ENCODE data around the gene TPMT. TPM values are rescaled to one million over a fixed set of nuclear protein-coding genes. Genes with fewer than 3 reads are reported as not detected.

TPMT gene
- total RNA-seq, 5 donors from 2014 or later (not counting 1 experiment from before 2014, with no cell fraction given), result 4.2 to 6.5 (median 5.5) TPM

GRCh38 chr6:18100296-18100695 is 54.6 kb downstream of the TPMT start:
- ChIA-PET POLR2A (no interaction called here), CTCF (no interaction called here)
- H3K27me3 Mint-ChIP-seq, result peaks cover 24 to 28% of the 10 kb centered on the region in 2 donors
- H3K36me3 Mint-ChIP-seq, result no peaks in the 10 kb centered on the region
- Histone ChIP-seq H3K36me3 (ENCODE audit: control insufficient read depth in 2 of 2, extremely low read depth in 1 of 2, insufficient read depth in 1 of 2, low read length in 1 of 2) (no peaks in the 10 kb centered on the region), H3K27ac (ENCODE audit: low read length) (no peak overlapping the region), H3K9me3 (no peaks in the 10 kb centered on the region), H3K27me3 (replicated peaks in 1 of 2; ENCODE audit: control insufficient read depth in 2 of 2, extremely low read depth in 1 of 2, insufficient read depth in 2 of 2, low read length in 1 of 2) (peaks cover 0 to 14% of the 10 kb centered on the region in 2 experiments), H3K4me3 (ENCODE audit: control insufficient read depth in 1 of 2, extremely low read depth in 1 of 2, low read length in 1 of 2) (no peak overlapping the region), H3K4me1 (ENCODE audit: control insufficient read depth in 1 of 2, extremely low read depth in 1 of 2, insufficient read depth in 2 of 2, low read length in 2 of 2) (no peaks in the 10 kb centered on the region)
- peaks cover 0 to 6% (median 0%) of the 10 kb centered on the region in 3 donors for H3K9me3 Mint-ChIP-seq
- no peaks in the 10 kb centered on the region for H3K4me1 Mint-ChIP-seq
- 83% methylated on average over 1 of the region's 3 CpGs for WGBS (ENCODE audit: insufficient coverage)
- ATAC-seq (replicated peaks in 1 of 4), result no peak
- H3K27ac Mint-ChIP-seq, result no peak overlapping the region
- no peak overlapping the region for H3K4me3 Mint-ChIP-seq
- DNase-seq, result no peak

- Mint-ChIP-seq H3K4me1 (no peaks in the 10 kb centered on the region), H3K4me3 (no peak overlapping the region)
- POLR2A ChIA-PET, result no interaction called here
Observed at GRCh38 chr6:18099511-18099910, 55.4 kb downstream of the TPMT start.

GRCh38 chr6:18096423-18096822 is 58.5 kb downstream of the TPMT start:
- Histone ChIP-seq H3K36me3 (ENCODE audit: control insufficient read depth in 2 of 2, extremely low read depth in 1 of 2, insufficient read depth in 1 of 2, low read length in 1 of 2) (no peaks in the 10 kb centered on the region), H3K4me3 (ENCODE audit: control insufficient read depth in 1 of 2, extremely low read depth in 1 of 2, low read length in 1 of 2) (no peak overlapping the region), H3K4me1 (ENCODE audit: control insufficient read depth in 1 of 2, extremely low read depth in 1 of 2, insufficient read depth in 2 of 2, low read length in 2 of 2) (no peaks in the 10 kb centered on the region), H3K9me3 (no peaks in the 10 kb centered on the region), H3K27me3 (replicated peaks in 1 of 2; ENCODE audit: control insufficient read depth in 2 of 2, extremely low read depth in 1 of 2, insufficient read depth in 2 of 2, low read length in 1 of 2) (peaks cover 0 to 7% of the 10 kb centered on the region in 2 experiments), H3K27ac (ENCODE audit: low read length) (no peak overlapping the region)
- ATAC-seq (replicated peaks in 1 of 4) (no peak), DNase-seq (no peak)
- H3K4me1 Mint-ChIP-seq, result no peaks in the 10 kb centered on the region
- H3K4me3 Mint-ChIP-seq, result no peak overlapping the region
- H3K9me3 Mint-ChIP-seq, result no peaks in the 10 kb centered on the region
- no peaks in the 10 kb centered on the region for H3K36me3 Mint-ChIP-seq
- WGBS (ENCODE audit: insufficient coverage), result no CpG with 5 or more reads among the region's 3 CpGs
- CTCF ChIA-PET, result interaction anchor here in 1 of 2 donors (0.8 kb wide), 1 partner anchor 34 kb away, joined by 3 read pairs; no protein-coding TSS in a partner anchor
- H3K27ac Mint-ChIP-seq, result no peak overlapping the region
- POLR2A ChIA-PET, result no interaction called here
- peaks cover 10 to 19% of the 10 kb centered on the region in 2 donors for H3K27me3 Mint-ChIP-seq

More at GRCh38 chr6:18099511-18099910, 55.4 kb downstream of the TPMT start:
- peaks cover 21 to 25% of the 10 kb centered on the region in 2 donors for H3K27me3 Mint-ChIP-seq
- WGBS (ENCODE audit: insufficient coverage), result 40% methylated on average over 1 of the region's 2 CpGs
- ATAC-seq (replicated peaks in 1 of 4) (no peak), DNase-seq (no peak)
- peaks cover 0 to 1% (median 0%) of the 10 kb centered on the region in 3 donors for H3K9me3 Mint-ChIP-seq
- Histone ChIP-seq H3K4me1 (ENCODE audit: control insufficient read depth in 1 of 2, extremely low read depth in 1 of 2, insufficient read depth in 2 of 2, low read length in 2 of 2) (no peaks in the 10 kb centered on the region), H3K27me3 (replicated peaks in 1 of 2; ENCODE audit: control insufficient read depth in 2 of 2, extremely low read depth in 1 of 2, insufficient read depth in 2 of 2, low read length in 1 of 2) (peaks cover 0 to 12% of the 10 kb centered on the region in 2 experiments), H3K9me3 (no peaks in the 10 kb centered on the region), H3K4me3 (ENCODE audit: control insufficient read depth in 1 of 2, extremely low read depth in 1 of 2, low read length in 1 of 2) (no peak overlapping the region), H3K36me3 (ENCODE audit: control insufficient read depth in 2 of 2, extremely low read depth in 1 of 2, insufficient read depth in 1 of 2, low read length in 1 of 2) (no peaks in the 10 kb centered on the region), H3K27ac (ENCODE audit: low read length) (no peak overlapping the region)
- CTCF ChIA-PET, result interaction anchor here in 1 of 2 donors (0.6 kb wide), 1 partner anchor 12 kb away, joined by 4 read pairs; no protein-coding TSS in a partner anchor
- no peak overlapping the region for H3K27ac Mint-ChIP-seq
- no peaks in the 10 kb centered on the region for H3K36me3 Mint-ChIP-seq

GRCh38 chr6:18091382-18091781 is 63.5 kb downstream of the TPMT start:
- H3K4me1 ChIP-seq (ENCODE audit: control insufficient read depth in 1 of 2, extremely low read depth in 1 of 2, insufficient read depth in 2 of 2, low read length in 2 of 2), result no peaks in the 10 kb centered on the region
- H3K4me3 ChIP-seq (ENCODE audit: control insufficient read depth in 1 of 2, extremely low read depth in 1 of 2, low read length in 1 of 2), result no peak overlapping the region
- no peaks in the 10 kb centered on the region for H3K4me1 Mint-ChIP-seq
- peaks cover 0 to 9% of the 10 kb centered on the region in 2 experiments for H3K27me3 ChIP-seq (replicated peaks in 1 of 2; ENCODE audit: control insufficient read depth in 2 of 2, extremely low read depth in 1 of 2, insufficient read depth in 2 of 2, low read length in 1 of 2)
- peaks cover 8 to 9% of the 10 kb centered on the region in 2 donors for H3K27me3 Mint-ChIP-seq
- no peak overlapping the region for H3K27ac ChIP-seq (ENCODE audit: low read length)
- H3K27ac Mint-ChIP-seq, result no peak overlapping the region
- no peaks in the 10 kb centered on the region for H3K36me3 Mint-ChIP-seq
- WGBS (ENCODE audit: insufficient coverage), result 80% methylated on average over 1 of the region's 1 CpG
- H3K36me3 ChIP-seq (ENCODE audit: control insufficient read depth in 2 of 2, extremely low read depth in 1 of 2, insufficient read depth in 1 of 2, low read length in 1 of 2), result no peaks in the 10 kb centered on the region
- ATAC-seq (replicated peaks in 1 of 4) (no peak), DNase-seq (no peak)
- H3K4me3 Mint-ChIP-seq, result no peak overlapping the region
- ChIA-PET CTCF (no interaction called here), POLR2A (no interaction called here)
- H3K9me3 ChIP-seq, result no peaks in the 10 kb centered on the region
- peaks cover 7 to 11% (median 8%) of the 10 kb centered on the region in 3 donors for H3K9me3 Mint-ChIP-seq

- ATAC-seq (replicated peaks in 1 of 4) (no peak), DNase-seq (no peak)
- H3K9me3 Mint-ChIP-seq, result peaks cover 7 to 11% (median 8%) of the 10 kb centered on the region in 3 donors
- no peak overlapping the region for H3K27ac Mint-ChIP-seq
- ChIA-PET POLR2A (interaction anchor here in 1 of 2 donors (0.6 kb wide), 1 partner anchor 32 kb away, joined by 3 read pairs; the partner anchor contains the start of gene NHLRC1), CTCF (no interaction called here)
- no peak overlapping the region for H3K4me3 Mint-ChIP-seq
- H3K36me3 Mint-ChIP-seq, result no peaks in the 10 kb centered on the region
- Histone ChIP-seq H3K9me3 (no peaks in the 10 kb centered on the region), H3K4me1 (ENCODE audit: control insufficient read depth in 1 of 2, extremely low read depth in 1 of 2, insufficient read depth in 2 of 2, low read length in 2 of 2) (no peaks in the 10 kb centered on the region), H3K27me3 (replicated peaks in 1 of 2; ENCODE audit: control insufficient read depth in 2 of 2, extremely low read depth in 1 of 2, insufficient read depth in 2 of 2, low read length in 1 of 2) (peaks cover 0 to 14% of the 10 kb centered on the region in 2 experiments), H3K36me3 (ENCODE audit: control insufficient read depth in 2 of 2, extremely low read depth in 1 of 2, insufficient read depth in 1 of 2, low read length in 1 of 2) (no peaks in the 10 kb centered on the region), H3K27ac (ENCODE audit: low read length) (no peak overlapping the region), H3K4me3 (ENCODE audit: control insufficient read depth in 1 of 2, extremely low read depth in 1 of 2, low read length in 1 of 2) (no peak overlapping the region)
- no CpG with 5 or more reads among the region's 1 CpG for WGBS (ENCODE audit: insufficient coverage)
- H3K27me3 Mint-ChIP-seq, result peaks cover 10 to 12% of the 10 kb centered on the region in 2 donors
- no peaks in the 10 kb centered on the region for H3K4me1 Mint-ChIP-seq
Observed at GRCh38 chr6:18090349-18090786, 64.5 kb downstream of the TPMT start.

GRCh38 chr6:18088419-18089296 is 66.2 kb downstream of the TPMT start:
- no peaks in the 10 kb centered on the region for H3K4me1 Mint-ChIP-seq
- Histone ChIP-seq H3K9me3 (no peaks in the 10 kb centered on the region), H3K4me1 (ENCODE audit: control insufficient read depth in 1 of 2, extremely low read depth in 1 of 2, insufficient read depth in 2 of 2, low read length in 2 of 2) (no peaks in the 10 kb centered on the region), H3K36me3 (ENCODE audit: control insufficient read depth in 2 of 2, extremely low read depth in 1 of 2, insufficient read depth in 1 of 2, low read length in 1 of 2) (no peaks in the 10 kb centered on the region), H3K27ac (ENCODE audit: low read length) (no peak overlapping the region), H3K27me3 (replicated peaks in 1 of 2; ENCODE audit: control insufficient read depth in 2 of 2, extremely low read depth in 1 of 2, insufficient read depth in 2 of 2, low read length in 1 of 2) (peaks cover 0 to 14% of the 10 kb centered on the region in 2 experiments), H3K4me3 (ENCODE audit: control insufficient read depth in 1 of 2, extremely low read depth in 1 of 2, low read length in 1 of 2) (no peak overlapping the region)
- ATAC-seq (replicated peaks in 1 of 4), result no peak
- no peak overlapping the region for H3K27ac Mint-ChIP-seq
- H3K36me3 Mint-ChIP-seq, result no peaks in the 10 kb centered on the region
- ChIA-PET POLR2A (no interaction called here), CTCF (no interaction called here)
- peaks cover 7 to 11% (median 8%) of the 10 kb centered on the region in 3 donors for H3K9me3 Mint-ChIP-seq
- DNase-seq, result no peak
- no peak overlapping the region for H3K4me3 Mint-ChIP-seq
- WGBS (ENCODE audit: insufficient coverage), result no CpG with 5 or more reads among the region's 5 CpGs
- H3K27me3 Mint-ChIP-seq, result peaks cover 16 to 17% of the 10 kb centered on the region in 2 donors
